GM18511 (cell line): Measurements from ENCODE around the gene G6PC3.

Experiments
- ATAC-seq: cut with Tn5 transposase; IDR thresholded peaks from one replicate; pipeline ENCODE4 v1.9.1; 2021; ENCODE audit warnings: mild to moderate bottlenecking, moderate library complexity; ENCODE audit not compliant: unreplicated experiment

G6PC3 gene

GRCh38 chr17:44121997-44122815, 51.7 kb downstream of the G6PC3 start:
- ATAC-seq, result no peak

- ATAC-seq, result peak; percentile 24
These were observed 52.4 kb downstream of the G6PC3 start for GRCh38 chr17:44122816-44123355.

DNA sequence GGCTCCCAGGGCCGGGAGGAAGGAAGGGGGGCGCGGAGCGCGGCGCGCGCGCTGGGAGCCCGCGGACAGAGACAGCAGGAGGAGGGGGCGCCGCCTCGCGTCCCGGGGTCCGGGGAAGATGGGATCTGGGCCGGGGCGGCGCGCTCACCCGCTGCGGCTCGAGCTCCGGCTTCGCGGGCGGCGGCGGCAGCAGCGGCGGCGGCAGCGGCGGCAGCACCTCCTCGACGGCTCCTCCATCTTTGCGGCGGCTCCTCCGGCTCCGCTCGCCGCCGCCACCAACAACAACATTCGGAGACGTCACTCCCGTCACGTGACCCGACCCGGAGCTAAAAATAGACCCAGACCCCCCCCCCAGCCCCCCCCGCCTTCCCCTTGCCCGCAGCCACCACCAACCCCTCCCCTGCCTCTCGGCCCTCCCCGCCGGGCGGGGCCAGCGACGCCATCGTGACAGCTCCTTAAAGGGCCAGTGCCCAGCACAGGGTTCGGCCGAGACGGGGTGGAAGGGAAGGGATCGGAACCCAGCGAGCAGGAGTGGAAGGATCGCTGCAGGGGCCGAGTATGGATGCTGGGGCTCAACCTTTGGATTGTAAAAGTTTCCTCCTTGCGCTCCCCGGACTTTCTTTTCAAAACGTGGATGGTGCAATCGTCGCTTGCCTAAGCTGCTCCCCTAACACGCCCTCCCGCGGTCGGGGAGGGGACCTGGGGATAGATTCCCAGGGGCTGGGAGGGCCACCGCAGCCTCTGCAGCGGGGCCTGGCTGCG, 53.0 kb downstream of the G6PC3 start, which contains the start of gene HDAC5:
Gene HDAC5 (minus strand): TSS at position 286 of the 762 bp plus-strand sequence. CDS start 6,126 bp downstream, outside the sequence.
- peak; percentile 87 for ATAC-seq

DNA sequence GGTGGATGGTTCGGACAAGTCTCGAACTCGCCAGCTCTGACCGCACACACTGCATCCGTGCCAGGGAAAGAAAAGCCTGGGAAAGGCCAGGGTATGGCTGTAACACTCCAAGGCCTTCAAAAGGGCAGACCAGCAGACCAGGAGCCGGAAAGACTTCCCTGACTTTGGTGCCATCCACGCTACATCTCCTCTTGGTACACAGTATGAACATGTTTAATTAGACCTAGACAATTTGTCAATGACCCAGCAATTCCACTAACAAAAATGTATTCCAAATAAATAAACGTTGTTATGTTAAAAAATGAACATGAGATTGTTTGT, 53.5 kb downstream of the G6PC3 start:
- ATAC-seq, result no peak
